Stimulated activated CD4-positive, alpha-beta T cell treated with anti-CD3 and anti-CD28 coated beads, Interleukin-4, amount 100 ng/mL, for 4 hours (primary cell): ENCODE measurements around the gene PLB1.

Experiments used
- DNase-seq, 2 experiments: peaks; one replicate each; pipeline ENCODE4 v3.0.0-alpha.2; 2020

Gene PLB1

DNA sequence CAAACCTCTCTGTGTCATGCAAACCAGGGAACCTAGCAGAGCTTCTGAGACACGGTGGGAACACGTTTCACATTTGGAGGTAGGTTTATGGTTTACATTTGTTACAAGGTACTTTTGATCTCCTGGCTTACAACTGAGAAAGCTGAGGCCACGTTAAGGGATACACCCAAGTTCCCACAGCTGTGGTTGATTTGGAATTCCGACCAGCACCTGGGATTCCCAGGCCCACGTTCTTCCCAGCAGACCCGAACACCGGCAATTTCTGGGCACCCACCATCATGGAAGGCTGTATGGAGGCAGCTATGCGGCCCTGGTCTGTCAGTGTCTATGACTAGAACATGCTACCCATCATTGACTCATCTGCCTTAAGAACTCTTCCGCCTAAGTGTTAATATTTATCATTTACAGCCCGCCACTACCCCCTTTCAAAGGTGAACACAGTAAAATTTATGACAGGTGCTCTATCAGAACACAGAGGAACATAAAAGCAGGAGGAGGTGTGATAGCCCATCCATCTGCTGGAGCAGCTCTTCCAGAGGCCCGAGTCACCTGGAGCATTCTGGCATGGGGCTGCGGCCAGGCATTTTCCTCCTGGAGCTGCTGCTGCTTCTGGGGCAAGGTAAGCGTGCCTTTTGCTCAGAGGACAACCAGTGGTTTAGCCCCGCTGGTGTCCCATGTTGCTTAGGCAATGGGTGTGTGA is at the start of gene PLB1:
PLB1 (plus strand) TSS at position 510 of the 700 bp plus-strand sequence; CDS start at position 565, 55 bp downstream.
- DNase-seq, result no peak

DNA sequence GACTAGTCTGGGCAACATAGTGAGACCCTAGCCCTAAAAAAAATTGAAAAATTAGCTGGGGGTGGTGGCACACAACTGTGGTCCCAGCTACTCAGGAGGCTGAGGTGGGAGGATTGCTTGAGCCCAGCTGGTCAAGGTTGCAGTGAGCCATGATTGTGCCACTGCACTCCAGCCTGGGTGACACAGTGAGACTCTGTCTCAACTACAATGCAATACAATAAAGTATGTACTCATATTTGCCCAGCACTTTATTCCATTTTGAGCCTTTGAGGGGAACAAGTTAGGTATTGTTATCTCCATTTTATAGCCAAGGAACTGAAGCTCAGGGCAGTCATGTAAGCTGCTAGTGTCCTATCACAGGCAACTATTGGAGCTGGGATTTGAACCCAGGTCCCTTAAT is 49.3 kb upstream of the PLB1 start:
- no peak for DNase-seq

- no peak for DNase-seq
Observed at GRCh38 chr2:28447086-28447485, 48.8 kb upstream of the PLB1 start.

DNA sequence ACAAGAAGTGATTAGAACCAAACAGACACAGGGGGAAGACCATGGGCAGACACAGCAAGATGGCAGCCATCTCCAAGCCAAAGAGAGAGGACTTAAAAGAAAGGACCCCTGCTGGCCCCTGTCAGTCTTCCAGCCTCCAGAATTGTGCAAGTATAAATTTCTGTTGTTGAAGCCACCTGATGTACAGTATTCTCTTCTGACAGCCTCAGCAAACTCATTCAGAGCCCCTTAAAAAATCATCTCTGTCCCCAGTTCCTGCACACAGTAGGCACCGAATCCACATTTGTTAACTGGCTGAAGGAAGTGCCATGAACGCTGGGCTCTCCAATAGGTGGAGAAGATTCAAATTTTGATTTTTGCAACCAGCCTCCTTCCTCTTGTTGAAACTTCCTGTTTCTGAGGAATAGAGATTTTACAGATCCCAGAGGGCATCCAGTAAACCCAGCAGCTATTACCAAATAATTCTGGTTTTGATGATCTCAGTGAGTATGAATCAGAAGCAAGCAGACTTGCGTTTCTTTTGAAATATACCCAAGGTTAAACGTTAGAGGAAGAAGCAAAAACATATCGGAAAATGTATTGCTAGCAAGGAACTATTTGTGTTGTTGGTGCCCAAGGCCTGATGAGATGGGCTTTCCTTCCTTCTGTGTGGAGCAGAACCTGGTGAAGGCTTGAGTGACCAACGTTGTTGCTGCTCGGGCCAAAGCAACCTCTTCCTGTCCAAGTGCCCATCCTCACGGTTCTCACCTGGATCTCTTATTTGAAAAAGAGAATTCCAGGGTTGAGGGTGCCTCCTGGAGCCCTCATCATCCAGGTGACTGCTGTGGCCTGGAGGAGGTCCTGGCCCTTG is 47.7 kb upstream of the PLB1 start:
- no peak for DNase-seq

DNA sequence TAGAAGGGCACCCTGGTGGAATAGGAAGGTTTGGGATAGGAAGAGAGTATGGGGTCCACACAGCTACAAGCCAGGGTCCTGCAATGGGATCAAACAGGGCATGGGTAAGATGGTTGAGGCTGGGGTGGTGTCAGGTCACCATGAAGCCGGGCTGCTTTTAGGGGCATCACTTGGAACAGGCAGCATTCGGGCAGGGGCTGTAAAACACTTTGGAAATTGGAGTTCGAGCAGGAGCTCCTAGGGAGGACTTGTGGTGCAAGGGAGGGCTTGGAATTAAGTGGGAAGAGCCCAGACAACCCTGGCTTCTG is 47.1 kb upstream of the PLB1 start:
- DNase-seq, result no peak

GRCh38 chr2:28449126-28449487 is 46.8 kb upstream of the PLB1 start:
- DNase-seq, result no peak

DNA sequence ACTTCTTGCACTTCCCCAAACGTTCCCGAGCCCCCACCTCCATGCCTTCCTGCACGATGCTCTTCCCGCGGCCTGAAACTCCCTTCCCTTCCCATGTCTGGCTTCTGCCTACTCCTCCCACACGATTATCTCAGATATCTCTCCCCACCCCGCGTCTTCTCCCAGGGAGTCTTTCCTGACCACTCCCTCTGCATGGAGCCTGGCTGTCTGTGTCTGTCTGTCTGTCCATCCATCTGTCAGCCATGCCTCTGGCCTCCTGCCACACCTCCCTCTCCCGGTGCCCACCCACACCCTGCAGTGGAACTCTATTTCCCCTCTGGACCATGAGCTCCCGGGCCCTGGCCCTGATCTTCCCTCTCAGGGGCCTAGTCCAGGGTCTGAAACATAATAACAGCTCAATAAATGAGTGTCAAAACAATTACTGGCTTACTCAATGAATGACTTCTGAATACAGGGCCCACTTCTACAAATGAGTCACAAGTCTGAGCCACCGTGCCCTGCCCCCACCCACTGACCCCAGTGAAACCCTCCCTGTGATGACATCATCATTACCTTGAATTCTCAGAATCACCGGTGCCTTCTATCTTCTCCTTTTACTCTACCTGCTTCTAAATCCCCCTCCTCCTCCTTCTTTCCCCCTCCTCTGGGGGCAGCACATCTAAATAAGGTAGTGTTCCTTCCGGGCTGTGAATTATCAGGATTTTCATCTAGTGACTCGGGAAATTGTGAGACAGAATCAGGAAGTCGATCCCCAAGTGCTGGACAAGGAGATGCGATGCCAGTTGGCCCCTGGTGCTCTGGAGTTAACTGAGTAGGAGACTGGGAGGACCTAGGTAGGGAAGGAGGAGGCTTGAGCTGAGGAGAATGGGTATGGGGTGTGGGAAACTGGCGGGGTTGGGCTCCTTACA is 46.1 kb upstream of the PLB1 start:
- peak; percentile 81 to 86 for DNase-seq

GRCh38 chr2:28450901-28451565 is 44.8 kb upstream of the PLB1 start:
- DNase-seq, result no peak

- DNase-seq, result no peak
Observed at GRCh38 chr2:28451793-28452533, 43.9 kb upstream of the PLB1 start.

GRCh38 chr2:28452534-28453081 is 43.3 kb upstream of the PLB1 start:
- DNase-seq, result peak; percentile 66 to 84

DNA sequence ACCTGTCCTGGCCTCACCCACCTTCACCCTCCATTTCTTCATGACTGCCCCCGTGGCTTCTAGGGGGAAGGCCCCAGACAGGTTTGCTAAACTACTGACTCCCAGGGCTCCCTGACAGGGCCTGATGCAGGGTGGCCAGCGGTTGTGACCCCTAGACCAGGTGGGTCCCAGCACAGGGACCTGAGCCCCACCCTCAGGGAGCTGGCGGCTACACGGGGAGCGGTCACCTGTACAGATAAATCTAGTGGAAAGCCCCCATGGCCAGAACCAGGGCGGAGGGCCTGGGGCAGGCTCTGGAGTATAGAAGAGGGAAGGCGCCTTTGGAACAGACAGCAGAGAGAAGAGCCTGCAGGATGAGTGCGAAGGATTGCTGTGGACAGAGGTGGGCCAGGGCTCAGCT is 42.5 kb upstream of the PLB1 start:
- DNase-seq, result no peak

DNA sequence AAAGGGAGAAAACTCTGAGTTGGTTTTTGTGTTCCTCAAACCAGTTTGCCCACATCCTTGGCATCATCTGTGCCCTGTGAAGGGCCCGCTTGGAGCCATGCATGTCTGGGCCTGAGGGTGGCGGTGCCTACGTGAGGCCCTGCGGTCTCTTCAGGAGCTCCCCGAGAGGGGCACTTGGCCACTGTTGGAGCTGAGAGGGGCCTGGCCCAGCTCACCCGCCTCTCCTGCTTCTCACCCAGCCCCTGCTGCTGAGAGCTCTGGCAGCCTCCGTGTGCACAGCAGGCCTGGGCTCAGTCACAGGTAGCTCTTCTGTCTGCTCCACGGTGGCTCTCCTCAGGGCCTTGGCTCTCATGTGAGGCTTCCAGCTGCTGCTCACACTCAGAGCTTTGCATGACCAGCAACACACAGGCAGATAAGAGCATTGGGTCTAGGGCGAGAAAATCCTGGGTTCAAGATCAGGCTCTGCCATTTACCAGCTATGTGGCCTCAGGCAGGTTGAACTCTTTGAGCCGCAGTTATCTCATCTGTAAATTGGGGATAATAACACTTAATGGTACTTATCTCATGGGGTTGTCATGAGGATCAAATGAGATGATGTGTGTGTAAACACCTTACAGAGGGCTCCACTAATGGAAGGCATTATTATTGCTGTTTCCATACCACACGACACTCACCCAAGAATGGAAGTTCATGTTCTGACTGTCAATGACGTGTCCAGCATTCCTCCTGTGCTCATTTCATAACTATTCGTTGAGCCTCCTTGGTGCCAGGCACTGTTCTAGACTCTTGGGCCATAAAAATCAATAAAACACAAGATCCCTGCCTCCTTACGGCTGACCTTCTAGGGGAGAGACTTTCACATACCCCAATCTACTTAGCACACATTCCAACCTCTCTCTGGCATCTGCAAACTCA is 41.6 kb upstream of the PLB1 start:
- DNase-seq, result no peak

GRCh38 chr2:28457237-28457636 is 38.6 kb upstream of the PLB1 start:
- no peak for DNase-seq

- DNase-seq, result no peak
Observed at GRCh38 chr2:28461056-28461455, 34.8 kb upstream of the PLB1 start.

GRCh38 chr2:28462122-28462521 is 33.7 kb upstream of the PLB1 start:
- no peak for DNase-seq

DNA sequence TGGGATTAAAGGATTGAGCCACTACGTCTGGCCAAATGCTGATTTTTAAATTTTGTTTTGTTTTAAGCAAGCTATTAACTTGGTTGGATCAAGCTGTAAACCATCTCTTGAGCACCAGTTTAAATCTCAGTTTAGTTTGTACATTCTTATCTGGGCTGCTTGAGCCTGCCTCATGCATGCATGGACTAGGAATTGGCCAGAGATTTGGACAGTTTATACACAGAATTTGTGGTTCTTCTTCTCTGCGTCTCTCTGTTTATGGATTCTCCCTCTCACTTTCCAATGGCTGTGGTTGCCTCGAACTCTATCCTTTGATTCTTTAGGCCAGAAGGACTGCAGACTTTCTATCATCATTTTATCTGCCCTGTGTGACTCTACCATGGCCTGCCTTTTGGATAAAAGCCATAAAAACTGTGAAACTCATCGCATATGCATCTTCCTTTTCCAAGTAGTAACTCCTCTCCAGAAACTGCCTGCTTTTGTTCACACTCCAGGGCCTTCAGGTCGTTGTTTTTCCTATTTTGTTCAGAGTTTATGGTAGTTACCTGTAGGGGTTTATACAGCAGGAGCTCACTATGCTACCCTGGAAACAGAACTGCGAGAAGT is 32.5 kb upstream of the PLB1 start:
- DNase-seq, result no peak

- DNase-seq, result no peak
Observed at GRCh38 chr2:28463893-28464292, 32.0 kb upstream of the PLB1 start.

- DNase-seq, result no peak
Observed at GRCh38 chr2:28465148-28465885, 30.5 kb upstream of the PLB1 start.

DNA sequence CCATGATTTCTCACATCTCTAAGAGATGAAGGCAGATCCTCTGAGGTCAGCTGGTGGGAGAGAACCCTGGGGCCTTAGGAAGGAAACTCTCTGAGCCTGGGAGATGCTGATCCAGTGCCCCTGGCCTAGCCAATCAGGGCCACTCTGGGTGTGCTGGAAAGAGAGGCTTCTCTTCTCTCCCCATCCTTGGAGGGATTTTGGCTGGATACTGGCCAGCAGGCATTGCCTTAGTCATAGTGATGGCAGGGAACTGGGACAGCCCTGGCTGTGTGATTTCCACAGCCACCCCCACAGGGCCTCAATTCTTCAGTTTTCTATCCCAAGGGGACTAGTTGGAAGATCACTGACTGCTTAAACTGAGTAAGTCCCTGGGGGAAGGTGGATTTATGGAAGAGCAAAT is 26.6 kb upstream of the PLB1 start:
- no peak for DNase-seq
